ENCODE data around the gene CTBS. TPM values are rescaled to one million over a fixed set of nuclear protein-coding genes. Genes with fewer than 3 reads are reported as not detected.
A peak's percentile ranks its signal among the peaks of the same experiment; 100 is the strongest.
"Not testable (repeated sequence)": the region's sequence is repeated elsewhere in the genome, so short reads cannot be mapped to it uniquely, and the experiment has no call there.

The CTBS gene
- total RNA-seq, 1 experiment from 2014 or later = 19.2 TPM

DNA sequence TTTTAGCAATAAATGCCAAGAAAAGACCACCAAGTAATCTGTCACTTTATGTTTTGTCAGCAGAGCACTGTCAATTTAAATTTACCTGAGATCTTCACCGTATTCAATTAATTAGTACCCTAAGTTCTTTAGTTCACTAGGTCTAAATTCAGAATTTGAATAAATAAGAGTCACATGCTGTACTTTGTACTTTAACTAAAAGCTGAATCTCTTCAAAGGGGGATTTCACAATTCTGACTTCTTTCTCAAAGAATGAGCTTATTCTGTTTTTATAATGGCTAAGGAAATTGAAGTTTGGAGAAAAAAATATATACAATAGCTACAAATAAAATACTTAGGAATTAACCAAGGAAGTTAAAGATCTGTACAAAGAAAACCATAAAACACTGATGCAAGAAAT is 65.7 kb downstream of the CTBS start:
- no peak overlapping the region for H2AFZ ChIP-seq (ENCODE audit: low read length)
- no peak overlapping the region for H3K27ac ChIP-seq (ENCODE audit: low read length)
- no peaks in the 10 kb centered on the region for H3K9me3 ChIP-seq (ENCODE audit: low read length)
- peaks cover 12% of the 10 kb centered on the region; the same call in 1 of the 2 replicates for H4K20me1 ChIP-seq (ENCODE audit: insufficient read depth, low read depth, low read length)
- no peak overlapping the region for H3K4me3 ChIP-seq (ENCODE audit: low read length)
- no peak for DNase-seq
- H3K79me2 ChIP-seq (ENCODE audit: low read length) = peaks cover 22% of the 10 kb centered on the region
- no peaks in the 10 kb centered on the region for H3K27me3 ChIP-seq (ENCODE audit: low read length)
- H3K36me3 ChIP-seq (ENCODE audit: insufficient read depth, low read length) = no peaks in the 10 kb centered on the region
- H3K9ac ChIP-seq (ENCODE audit: low read length) = no peak overlapping the region
- peaks cover 22% of the 10 kb centered on the region for H3K4me1 ChIP-seq (ENCODE audit: low read length)
- H3K4me2 ChIP-seq (ENCODE audit: low read depth, low read length, poor library complexity, severe bottlenecking) = no peak overlapping the region
- H3K9me2 ChIP-seq (replicated peaks; ENCODE audit: insufficient read depth, low read length) = no peaks in the 10 kb centered on the region

GRCh38 chr1:84507887-84508286 is 66.4 kb downstream of the CTBS start:
- not testable (repeated sequence) for H3K36me3 ChIP-seq (ENCODE audit: insufficient read depth, low read length); H3K9ac ChIP-seq (ENCODE audit: low read length); H3K27ac ChIP-seq (ENCODE audit: low read length); H3K27me3 ChIP-seq (ENCODE audit: low read length); H3K9me2 ChIP-seq (replicated peaks; ENCODE audit: insufficient read depth, low read length); H3K4me3 ChIP-seq (ENCODE audit: low read length); DNase-seq; H2AFZ ChIP-seq (ENCODE audit: low read length); H3K9me3 ChIP-seq (ENCODE audit: low read length)
- H4K20me1 ChIP-seq (ENCODE audit: insufficient read depth, low read depth, low read length) = peaks cover 18% of the 10 kb centered on the region; the same call in 1 of the 2 replicates
- peak overlapping the region; percentile 90 for H3K4me2 ChIP-seq (ENCODE audit: low read depth, low read length, poor library complexity, severe bottlenecking)
- H3K4me1 ChIP-seq (ENCODE audit: low read length) = peaks cover 29% of the 10 kb centered on the region
- peaks cover 28% of the 10 kb centered on the region for H3K79me2 ChIP-seq (ENCODE audit: low read length)

GRCh38 chr1:84506729-84507453 is 67.3 kb downstream of the CTBS start:
- Histone ChIP-seq H3K9me2 (replicated peaks; ENCODE audit: insufficient read depth, low read length) (no peaks in the 10 kb centered on the region), H3K9me3 (ENCODE audit: low read length) (no peaks in the 10 kb centered on the region), H3K27ac (ENCODE audit: low read length) (peak overlapping the region; percentile 74), H3K4me3 (ENCODE audit: low read length) (peak overlapping the region; percentile 86), H3K4me2 (ENCODE audit: low read depth, low read length, poor library complexity, severe bottlenecking) (peak overlapping the region; percentile 90), H3K4me1 (ENCODE audit: low read length) (peaks cover 35% of the 10 kb centered on the region), H3K27me3 (ENCODE audit: low read length) (no peaks in the 10 kb centered on the region), H3K9ac (ENCODE audit: low read length) (peak overlapping the region; percentile 73), H3K79me2 (ENCODE audit: low read length) (peaks cover 38% of the 10 kb centered on the region), H2AFZ (ENCODE audit: low read length) (peak overlapping the region; percentile 92), H4K20me1 (ENCODE audit: insufficient read depth, low read depth, low read length) (peaks cover 22% of the 10 kb centered on the region; the same call in 1 of the 2 replicates), H3K36me3 (ENCODE audit: insufficient read depth, low read length) (no peaks in the 10 kb centered on the region)
- DNase-seq = no peak

GRCh38 chr1:84506002-84506728 is 68.1 kb downstream of the CTBS start, which contains the start of the genes GNG5 and SPATA1:
TSS of gene GNG5 (minus strand) at chr1:84506581. CDS start at chr1:84506091, 490 bp downstream.
TSS of gene SPATA1 (plus strand) at chr1:84506386. CDS start at chr1:84516360, 9,974 bp downstream.
- Histone ChIP-seq H4K20me1 (ENCODE audit: insufficient read depth, low read depth, low read length) (peaks cover 22% of the 10 kb centered on the region; the same call in 1 of the 2 replicates), H3K4me1 (ENCODE audit: low read length) (peaks cover 40% of the 10 kb centered on the region), H3K27me3 (ENCODE audit: low read length) (no peaks in the 10 kb centered on the region), H3K79me2 (ENCODE audit: low read length) (peaks cover 45% of the 10 kb centered on the region), H3K9me3 (ENCODE audit: low read length) (no peaks in the 10 kb centered on the region), H3K36me3 (ENCODE audit: insufficient read depth, low read length) (peaks cover 6% of the 10 kb centered on the region; the same call in 1 of the 2 replicates), H3K27ac (ENCODE audit: low read length) (peak within 1 kb of the TSS; percentile 74), H3K9ac (ENCODE audit: low read length) (peak within 1 kb of the TSS; percentile 73), H3K4me3 (ENCODE audit: low read length) (peak within 1 kb of the TSS; percentile 86), H3K4me2 (ENCODE audit: low read depth, low read length, poor library complexity, severe bottlenecking) (peak within 1 kb of the TSS; percentile 90), H2AFZ (ENCODE audit: low read length) (peak within 1 kb of the TSS; percentile 92), H3K9me2 (replicated peaks; ENCODE audit: insufficient read depth, low read length) (no peaks in the 10 kb centered on the region)
- peak; percentile 98 for DNase-seq

DNA sequence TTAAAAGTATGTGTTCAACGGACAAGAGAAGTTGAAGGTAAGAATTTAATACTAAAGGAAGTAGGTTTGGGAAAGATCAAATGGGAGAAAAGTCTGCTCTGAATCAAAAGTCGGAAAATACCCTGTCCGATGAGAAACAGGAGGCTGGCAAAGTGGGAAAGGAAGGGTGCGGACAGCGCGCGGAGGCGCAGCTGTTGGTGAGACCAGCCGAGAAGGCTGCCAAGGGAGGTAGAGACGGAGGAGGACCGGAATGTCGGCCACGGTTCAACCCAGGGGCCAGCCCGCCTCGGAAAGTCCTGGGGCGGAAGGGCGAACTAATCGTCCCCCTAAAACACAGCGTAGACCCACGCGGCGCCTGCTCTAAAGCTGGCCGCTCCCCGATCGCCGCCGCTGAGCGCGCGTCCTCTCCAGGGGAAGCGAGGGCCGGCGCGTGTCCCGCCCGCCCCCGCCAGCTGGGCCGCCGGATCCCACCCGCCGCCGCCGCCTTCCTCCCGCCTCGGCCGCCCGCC is 68.7 kb downstream of the CTBS start:
- Histone ChIP-seq H3K36me3 (ENCODE audit: insufficient read depth, low read length) (peaks cover 12% of the 10 kb centered on the region), H3K9ac (ENCODE audit: low read length) (peak overlapping the region; percentile 73), H4K20me1 (ENCODE audit: insufficient read depth, low read depth, low read length) (peaks cover 22% of the 10 kb centered on the region; the same call in 1 of the 2 replicates), H3K79me2 (ENCODE audit: low read length) (peaks cover 52% of the 10 kb centered on the region), H3K4me2 (ENCODE audit: low read depth, low read length, poor library complexity, severe bottlenecking) (peak overlapping the region; percentile 90), H3K9me3 (ENCODE audit: low read length) (no peaks in the 10 kb centered on the region), H2AFZ (ENCODE audit: low read length) (peak overlapping the region; percentile 32; the same call in 1 of the 2 replicates), H3K9me2 (replicated peaks; ENCODE audit: insufficient read depth, low read length) (no peaks in the 10 kb centered on the region), H3K27ac (ENCODE audit: low read length) (peak overlapping the region; percentile 74), H3K4me1 (ENCODE audit: low read length) (peaks cover 45% of the 10 kb centered on the region), H3K27me3 (ENCODE audit: low read length) (no peaks in the 10 kb centered on the region), H3K4me3 (ENCODE audit: low read length) (peak overlapping the region; percentile 86)
- DNase-seq = no peak

DNA sequence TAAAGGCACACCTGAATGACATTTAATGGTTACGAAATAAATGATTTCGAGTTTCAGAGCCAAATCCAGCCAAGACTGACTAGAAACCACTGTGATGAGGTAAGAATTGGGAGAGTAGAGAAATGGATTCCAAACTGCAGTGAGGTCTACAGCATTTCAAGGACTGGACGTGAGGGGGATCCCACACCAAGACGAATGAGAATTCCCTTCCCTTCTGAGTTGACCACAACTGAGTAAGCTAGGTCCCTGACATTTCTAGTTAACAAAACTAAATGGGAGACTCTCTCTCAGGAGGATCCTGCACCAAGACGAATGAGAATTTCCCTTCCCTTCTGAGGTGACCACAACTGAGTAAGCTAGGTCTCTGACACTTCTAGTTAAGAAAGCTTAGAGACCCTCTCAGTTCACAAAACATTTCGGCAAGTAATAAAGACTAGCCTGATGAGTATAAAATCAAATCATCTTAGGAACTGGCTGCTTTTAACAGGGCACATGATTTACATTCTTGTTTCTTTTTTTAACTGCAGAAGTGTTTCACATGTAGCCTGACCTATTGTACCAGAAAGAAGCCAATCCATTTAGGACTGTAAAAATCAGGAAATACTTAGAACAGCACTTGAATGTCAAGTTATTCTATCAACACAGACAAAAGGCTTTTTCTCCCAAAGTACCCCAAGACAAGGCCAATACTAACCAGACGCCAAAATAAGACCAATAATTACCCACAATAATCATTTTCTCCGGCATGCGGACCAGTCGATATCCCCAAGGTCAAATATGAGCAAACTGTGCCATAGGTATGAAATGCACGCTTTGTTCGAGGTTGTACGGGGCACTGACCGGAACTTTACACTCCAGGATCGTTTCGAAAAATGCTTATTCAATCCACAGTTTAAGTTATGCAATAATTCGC is 69.4 kb downstream of the CTBS start:
- no peaks in the 10 kb centered on the region for H3K27me3 ChIP-seq (ENCODE audit: low read length)
- no peak overlapping the region; the same call in 1 of the 2 replicates for H2AFZ ChIP-seq (ENCODE audit: low read length)
- H3K4me2 ChIP-seq (ENCODE audit: low read depth, low read length, poor library complexity, severe bottlenecking) = peak overlapping the region; percentile 90
- H4K20me1 ChIP-seq (ENCODE audit: insufficient read depth, low read depth, low read length) = peaks cover 22% of the 10 kb centered on the region; the same call in 1 of the 2 replicates
- H3K4me1 ChIP-seq (ENCODE audit: low read length) = peaks cover 52% of the 10 kb centered on the region
- peaks cover 59% of the 10 kb centered on the region for H3K79me2 ChIP-seq (ENCODE audit: low read length)
- no peaks in the 10 kb centered on the region for H3K9me3 ChIP-seq (ENCODE audit: low read length)
- H3K36me3 ChIP-seq (ENCODE audit: insufficient read depth, low read length) = peaks cover 19% of the 10 kb centered on the region
- peak overlapping the region; percentile 86 for H3K4me3 ChIP-seq (ENCODE audit: low read length)
- no peaks in the 10 kb centered on the region for H3K9me2 ChIP-seq (replicated peaks; ENCODE audit: insufficient read depth, low read length)
- H3K27ac ChIP-seq (ENCODE audit: low read length) = peak overlapping the region; percentile 74
- peak; percentile 61 for DNase-seq
- peak overlapping the region; percentile 73 for H3K9ac ChIP-seq (ENCODE audit: low read length)

GRCh38 chr1:84502927-84503326 is 71.3 kb downstream of the CTBS start:
- no peaks in the 10 kb centered on the region for H3K9me3 ChIP-seq (ENCODE audit: low read length)
- no peak overlapping the region for H3K9ac ChIP-seq (ENCODE audit: low read length)
- peak overlapping the region; percentile 90 for H3K4me2 ChIP-seq (ENCODE audit: low read depth, low read length, poor library complexity, severe bottlenecking)
- H3K4me3 ChIP-seq (ENCODE audit: low read length) = no peak overlapping the region
- H3K9me2 ChIP-seq (replicated peaks; ENCODE audit: insufficient read depth, low read length) = no peaks in the 10 kb centered on the region
- DNase-seq = no peak
- no peaks in the 10 kb centered on the region for H3K27me3 ChIP-seq (ENCODE audit: low read length)
- H4K20me1 ChIP-seq (ENCODE audit: insufficient read depth, low read depth, low read length) = peaks cover 22% of the 10 kb centered on the region; the same call in 1 of the 2 replicates
- no peak overlapping the region for H2AFZ ChIP-seq (ENCODE audit: low read length)
- peaks cover 38% of the 10 kb centered on the region for H3K36me3 ChIP-seq (ENCODE audit: insufficient read depth, low read length)
- no peak overlapping the region for H3K27ac ChIP-seq (ENCODE audit: low read length)
- H3K4me1 ChIP-seq (ENCODE audit: low read length) = peaks cover 55% of the 10 kb centered on the region
- H3K79me2 ChIP-seq (ENCODE audit: low read length) = peaks cover 77% of the 10 kb centered on the region

Data from Karpas-422 (cell line).